Fibroblast of pulmonary artery (primary cell): ENCODE data around the gene TMEM9.

Source experiments
- DNase-seq: peaks from one replicate; pipeline ENCODE4 v3.0.0-alpha.2; 2010; ENCODE audit warnings: low read depth
- H3K4me3 ChIP-seq: replicated peaks from 2 replicates; pipeline ENCODE4 v1.5.1; 2011; ENCODE audit warnings: low read depth, mild to moderate bottlenecking, control low read depth, low read length, moderate library complexity
- CTCF ChIP-seq: IDR thresholded peaks from 2 replicates; pipeline ENCODE4 v1.5.1; 2011; ENCODE audit warnings: mild to moderate bottlenecking, control low read depth, low read length, inconsistent platforms; ENCODE audit errors: missing control alignments

Gene TMEM9

GRCh38 chr1:201157949-201158348 is 3.7 kb upstream of the TMEM9 start:
- no peak overlapping the region for H3K4me3 ChIP-seq
- TF ChIP-seq CTCF: no peak
- no peak for DNase-seq

- H3K4me3 ChIP-seq: no peak overlapping the region
- TF ChIP-seq CTCF: no peak
- no peak for DNase-seq
Observed at GRCh38 chr1:201156819-201157218, 2.5 kb upstream of the TMEM9 start.

- TF ChIP-seq CTCF: no peak
- no peak overlapping the region for H3K4me3 ChIP-seq
- no peak for DNase-seq
Observed at GRCh38 chr1:201156346-201156745, 2.1 kb upstream of the TMEM9 start.

GRCh38 chr1:201155354-201155753 is 1.1 kb upstream of the TMEM9 start:
- no peak overlapping the region for H3K4me3 ChIP-seq
- TF ChIP-seq CTCF: no peak
- no peak for DNase-seq

- DNase-seq: no peak
- peak overlapping the region; percentile 78 for H3K4me3 ChIP-seq
- no peak for TF ChIP-seq CTCF
Observed at GRCh38 chr1:201153474-201154388, 543 bp downstream of the TMEM9 start.

- DNase-seq: peak; percentile 55
- peak; percentile 45 for TF ChIP-seq CTCF
- H3K4me3 ChIP-seq: no peak overlapping the region
Observed at GRCh38 chr1:201149400-201149799, 4.9 kb downstream of the TMEM9 start.

GRCh38 chr1:201147396-201148015 is 6.8 kb downstream of the TMEM9 start:
- DNase-seq: no peak
- no peak for TF ChIP-seq CTCF
- no peak overlapping the region for H3K4me3 ChIP-seq
